ENCODE measurements around the gene CHMP1A.
A peak's percentile ranks its signal among the peaks of the same experiment; 100 is the strongest.
"Not testable (repeated sequence)": the region's sequence is repeated elsewhere in the genome, so short reads cannot be mapped to it uniquely, and the experiment has no call there.

Gene CHMP1A

DNA sequence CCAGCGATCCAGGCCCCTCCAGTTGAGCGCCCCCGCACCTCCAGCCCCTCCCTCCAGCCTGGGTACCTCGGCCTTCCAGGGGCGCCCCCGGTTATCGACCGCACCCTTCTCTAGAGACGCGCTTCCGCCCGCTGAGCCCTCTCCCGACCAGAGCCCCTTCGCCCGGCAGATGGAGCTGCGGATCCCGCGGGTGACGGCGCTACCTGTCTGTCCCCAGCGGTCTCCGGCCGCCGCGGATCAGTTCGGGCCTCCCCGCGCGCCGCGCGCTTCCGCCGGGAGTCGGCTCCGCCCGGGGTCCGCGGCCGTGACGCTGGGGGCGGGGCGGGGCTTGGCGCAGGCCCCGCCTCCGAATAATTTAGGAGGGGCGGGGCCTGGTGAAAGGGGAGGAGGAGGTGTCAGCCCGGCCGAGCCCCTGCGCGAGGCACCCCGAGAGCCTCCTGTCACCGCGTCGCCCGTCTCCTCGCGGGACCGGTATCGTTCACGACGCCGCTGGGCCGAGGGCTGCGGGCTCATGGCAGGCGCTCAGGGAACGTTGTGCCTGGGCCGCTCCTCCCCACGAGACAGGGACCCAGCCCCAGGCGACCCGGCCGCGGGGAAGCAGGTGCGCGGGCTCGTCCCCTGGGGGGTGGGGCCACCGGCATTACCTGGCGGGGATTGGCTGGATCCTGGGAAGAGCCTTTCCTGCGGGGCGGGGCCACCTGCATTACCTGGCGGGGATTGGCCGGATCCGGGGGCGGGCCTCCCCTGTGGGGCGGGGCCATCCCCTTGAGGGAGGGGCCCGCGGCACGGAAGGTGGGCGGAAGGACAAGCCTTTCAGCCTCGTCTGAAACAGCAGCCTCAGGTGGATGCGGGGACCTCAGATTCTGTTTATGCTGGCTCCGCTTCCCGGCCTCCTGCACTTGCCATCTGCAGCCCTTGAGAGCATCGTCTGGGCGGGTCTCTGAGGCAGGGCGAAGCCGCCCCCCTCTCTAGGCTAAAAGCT lies 44.2 kb upstream of the CHMP1A start, which contains the start of gene SPATA2L:
TSS of gene SPATA2L (minus strand) at position 281 of the 982 bp plus-strand sequence. CDS start 473 bp downstream, outside the sequence.
- H3K9ac ChIP-seq = peak within 1 kb of the TSS; percentile 65
- TF ChIP-seq, protein P1, sequence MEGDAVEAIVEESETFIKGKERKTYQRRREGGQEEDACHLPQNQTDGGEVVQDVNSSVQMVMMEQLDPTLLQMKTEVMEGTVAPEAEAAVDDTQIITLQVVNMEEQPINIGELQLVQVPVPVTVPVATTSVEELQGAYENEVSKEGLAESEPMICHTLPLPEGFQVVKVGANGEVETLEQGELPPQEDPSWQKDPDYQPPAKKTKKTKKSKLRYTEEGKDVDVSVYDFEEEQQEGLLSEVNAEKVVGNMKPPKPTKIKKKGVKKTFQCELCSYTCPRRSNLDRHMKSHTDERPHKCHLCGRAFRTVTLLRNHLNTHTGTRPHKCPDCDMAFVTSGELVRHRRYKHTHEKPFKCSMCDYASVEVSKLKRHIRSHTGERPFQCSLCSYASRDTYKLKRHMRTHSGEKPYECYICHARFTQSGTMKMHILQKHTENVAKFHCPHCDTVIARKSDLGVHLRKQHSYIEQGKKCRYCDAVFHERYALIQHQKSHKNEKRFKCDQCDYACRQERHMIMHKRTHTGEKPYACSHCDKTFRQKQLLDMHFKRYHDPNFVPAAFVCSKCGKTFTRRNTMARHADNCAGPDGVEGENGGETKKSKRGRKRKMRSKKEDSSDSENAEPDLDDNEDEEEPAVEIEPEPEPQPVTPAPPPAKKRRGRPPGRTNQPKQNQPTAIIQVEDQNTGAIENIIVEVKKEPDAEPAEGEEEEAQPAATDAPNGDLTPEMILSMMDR (IDR thresholded peaks at IDR 0.05) = peak; percentile 39
- H3K36me3 ChIP-seq (ENCODE audit: control insufficient read depth, insufficient read depth, low read length) = no peaks in the 10 kb centered on the region
- no peaks in the 10 kb centered on the region for H3K79me2 ChIP-seq
- no peaks in the 10 kb centered on the region for H3K27me3 ChIP-seq (ENCODE audit: control insufficient read depth, insufficient read depth, low read length)
- peaks cover 8% of the 10 kb centered on the region for H3K4me1 ChIP-seq
- peak within 1 kb of the TSS; percentile 90 for H3K27ac ChIP-seq
- no peaks in the 10 kb centered on the region for H3K9me3 ChIP-seq (ENCODE audit: control insufficient read depth, low read length)
- H2AFZ ChIP-seq = peak within 1 kb of the TSS; percentile 95
- peak within 1 kb of the TSS; percentile 83 for H3K4me3 ChIP-seq (ENCODE audit: low read depth, low read length)
- peak within 1 kb of the TSS; percentile 97 for H3K4me2 ChIP-seq (ENCODE audit: low read length)

DNA sequence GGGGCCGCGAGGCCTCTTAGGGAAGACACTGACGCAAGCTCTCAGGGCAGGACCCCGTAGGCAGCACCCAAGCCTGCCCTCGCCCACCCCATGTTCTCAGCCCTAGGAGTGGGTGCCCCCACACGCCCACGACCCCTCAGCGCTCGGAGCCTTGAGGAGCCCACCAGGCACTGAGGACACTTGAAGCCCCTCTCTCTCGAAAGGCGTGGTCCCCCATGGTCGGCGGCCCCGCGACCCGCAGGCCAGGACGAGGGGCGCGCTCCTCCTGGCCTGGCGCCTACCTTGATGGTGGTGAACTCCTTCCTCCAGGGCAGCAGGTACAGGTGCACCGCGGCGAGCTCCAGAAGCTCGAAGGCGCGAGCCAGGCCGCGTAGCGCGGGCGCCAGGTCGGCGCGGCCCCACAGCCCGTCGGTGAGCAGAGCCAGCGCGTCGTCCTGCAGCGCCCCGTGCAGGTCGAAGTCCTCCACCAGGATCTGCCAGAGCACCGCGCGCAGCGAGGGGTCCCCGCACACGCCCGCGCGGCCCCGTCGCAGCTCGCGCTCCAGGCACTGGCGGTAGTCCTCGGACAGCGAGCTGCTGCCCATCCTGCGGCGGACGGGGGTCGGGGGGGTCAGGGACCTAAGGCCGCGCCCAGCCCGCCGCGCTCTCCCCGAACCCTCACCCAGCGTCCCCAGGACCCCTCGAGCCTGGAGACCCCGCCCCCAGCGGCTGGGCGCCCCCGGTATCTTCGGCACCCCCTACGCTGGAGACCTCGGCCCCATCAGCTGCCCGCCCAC lies 43.3 kb upstream of the CHMP1A start:
- Histone ChIP-seq H3K27ac (peak overlapping the region; percentile 90), H3K4me1 (peaks cover 8% of the 10 kb centered on the region), H3K4me2 (ENCODE audit: low read length) (peak overlapping the region; percentile 97), H3K9me3 (ENCODE audit: control insufficient read depth, low read length) (no peaks in the 10 kb centered on the region), H3K27me3 (ENCODE audit: control insufficient read depth, insufficient read depth, low read length) (no peaks in the 10 kb centered on the region), H3K79me2 (no peaks in the 10 kb centered on the region), H3K9ac (peak overlapping the region; percentile 65), H2AFZ (peak overlapping the region; percentile 75), H3K36me3 (ENCODE audit: control insufficient read depth, insufficient read depth, low read length) (no peaks in the 10 kb centered on the region), H3K4me3 (ENCODE audit: low read depth, low read length) (peak overlapping the region; percentile 83)
- TF ChIP-seq, protein P1 (IDR thresholded peaks at IDR 0.05) = no peak

- Histone ChIP-seq H3K4me3 (ENCODE audit: low read depth, low read length) (peak overlapping the region; percentile 83), H3K9me3 (ENCODE audit: control insufficient read depth, low read length) (no peaks in the 10 kb centered on the region), H2AFZ (peak overlapping the region; percentile 75), H3K4me1 (peaks cover 7% of the 10 kb centered on the region), H3K27ac (peak overlapping the region; percentile 90), H3K27me3 (ENCODE audit: control insufficient read depth, insufficient read depth, low read length) (no peaks in the 10 kb centered on the region), H3K79me2 (no peaks in the 10 kb centered on the region), H3K9ac (no peak overlapping the region), H3K36me3 (ENCODE audit: control insufficient read depth, insufficient read depth, low read length) (no peaks in the 10 kb centered on the region), H3K4me2 (ENCODE audit: low read length) (peak overlapping the region; percentile 97)
- TF ChIP-seq, protein P1 (IDR thresholded peaks at IDR 0.05) = peak; percentile 91
Measured at GRCh38 chr16:89700100-89700648, 42.7 kb upstream of the CHMP1A start.

- H3K36me3 ChIP-seq (ENCODE audit: control insufficient read depth, insufficient read depth, low read length); H3K4me1 ChIP-seq; H3K79me2 ChIP-seq; H2AFZ ChIP-seq; H3K9ac ChIP-seq; H3K9me3 ChIP-seq (ENCODE audit: control insufficient read depth, low read length); H3K27me3 ChIP-seq (ENCODE audit: control insufficient read depth, insufficient read depth, low read length): not testable (repeated sequence)
- H3K27ac ChIP-seq = peak overlapping the region; percentile 90
- H3K4me2 ChIP-seq (ENCODE audit: low read length) = peak overlapping the region; percentile 97
- peak overlapping the region; percentile 83 for H3K4me3 ChIP-seq (ENCODE audit: low read depth, low read length)
Measured at GRCh38 chr16:89699629-89700099, 42.2 kb upstream of the CHMP1A start.

DNA sequence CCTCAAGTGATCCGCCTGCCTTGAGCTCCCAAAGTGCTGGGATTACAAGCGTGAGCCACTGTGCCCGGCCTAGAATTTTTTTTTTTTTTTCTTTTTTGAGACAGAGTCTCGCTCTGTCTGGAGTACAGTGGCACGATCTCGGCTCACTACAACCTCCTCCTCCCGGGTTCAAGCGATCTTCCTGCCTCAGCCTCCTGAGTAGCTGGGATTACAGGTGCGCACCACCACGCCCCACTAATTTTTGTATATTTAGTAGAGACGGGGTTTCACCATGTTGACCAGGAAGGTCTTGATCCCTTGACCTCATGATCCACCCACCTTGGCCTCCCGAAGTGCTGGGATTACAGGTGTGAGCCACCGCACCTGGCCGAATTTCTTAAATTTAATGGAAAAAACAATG lies 41.2 kb upstream of the CHMP1A start:
- H3K4me1 ChIP-seq; H3K79me2 ChIP-seq; H3K36me3 ChIP-seq (ENCODE audit: control insufficient read depth, insufficient read depth, low read length); H2AFZ ChIP-seq; H3K9me3 ChIP-seq (ENCODE audit: control insufficient read depth, low read length); H3K9ac ChIP-seq; H3K27me3 ChIP-seq (ENCODE audit: control insufficient read depth, insufficient read depth, low read length); H3K4me2 ChIP-seq (ENCODE audit: low read length); H3K27ac ChIP-seq; H3K4me3 ChIP-seq (ENCODE audit: low read depth, low read length): not testable (repeated sequence)
